Rectal smooth muscle tissue (tissue), 1 donor: Measurements from ENCODE around the gene CLTC.

ENCODE experiments used
- H3K27ac ChIP-seq: one replicate; pipeline ENCODE4 v1.7.0; 2013; ENCODE audit warnings: low read depth, low read length, inconsistent platforms
- H3K27me3 ChIP-seq: one replicate; pipeline ENCODE4 v1.7.0; 2013; ENCODE audit warnings: low read length; ENCODE audit not compliant: control insufficient read depth, insufficient read depth
- H3K36me3 ChIP-seq: one replicate; pipeline ENCODE4 v1.7.0; 2013; ENCODE audit warnings: low read length; ENCODE audit not compliant: control insufficient read depth, insufficient read depth
- H3K4me1 ChIP-seq: one replicate; pipeline ENCODE4 v1.7.0; 2013; ENCODE audit warnings: low read length; ENCODE audit not compliant: control insufficient read depth, insufficient read depth
- H3K4me3 ChIP-seq: one replicate; pipeline ENCODE4 v1.7.0; 2013; ENCODE audit warnings: low read length
- H3K9ac ChIP-seq: one replicate; pipeline ENCODE4 v1.7.0; 2013; ENCODE audit warnings: low read length

Gene CLTC

DNA sequence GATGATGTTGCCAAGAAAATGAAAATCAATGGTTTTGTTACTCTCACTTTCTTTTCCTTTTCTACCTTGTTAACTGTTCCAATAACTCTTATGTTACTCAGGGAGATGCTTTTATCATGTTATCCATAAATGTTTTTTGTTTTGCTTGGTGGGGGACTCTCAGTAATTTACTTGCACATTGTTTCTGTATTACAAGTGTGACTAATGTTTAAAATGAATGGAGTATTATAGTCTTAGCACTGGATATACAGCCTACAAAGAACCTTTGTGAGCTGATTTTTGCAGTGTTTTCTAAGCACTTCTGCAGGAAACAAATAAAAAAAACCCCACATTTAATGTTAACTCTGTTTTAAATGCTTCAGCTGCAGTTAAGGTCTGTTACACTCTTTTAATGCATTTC is 99.8 kb downstream of the CLTC start:
- Histone ChIP-seq H3K4me1 (peaks cover 3% of the 10 kb centered on the region), H3K36me3 (no peaks in the 10 kb centered on the region), H3K27ac (no peak overlapping the region), H3K27me3 (no peaks in the 10 kb centered on the region), H3K9ac (no peak overlapping the region), H3K4me3 (no peak overlapping the region)

- H3K36me3 ChIP-seq = no peaks in the 10 kb centered on the region
- H3K4me1 ChIP-seq = no peaks in the 10 kb centered on the region
- H3K4me3 ChIP-seq = no peak overlapping the region
- H3K27me3 ChIP-seq = no peaks in the 10 kb centered on the region
- H3K9ac ChIP-seq = no peak overlapping the region
- H3K27ac ChIP-seq = no peak overlapping the region
Observed at GRCh38 chr17:59722623-59723022, 102.9 kb downstream of the CLTC start.

DNA sequence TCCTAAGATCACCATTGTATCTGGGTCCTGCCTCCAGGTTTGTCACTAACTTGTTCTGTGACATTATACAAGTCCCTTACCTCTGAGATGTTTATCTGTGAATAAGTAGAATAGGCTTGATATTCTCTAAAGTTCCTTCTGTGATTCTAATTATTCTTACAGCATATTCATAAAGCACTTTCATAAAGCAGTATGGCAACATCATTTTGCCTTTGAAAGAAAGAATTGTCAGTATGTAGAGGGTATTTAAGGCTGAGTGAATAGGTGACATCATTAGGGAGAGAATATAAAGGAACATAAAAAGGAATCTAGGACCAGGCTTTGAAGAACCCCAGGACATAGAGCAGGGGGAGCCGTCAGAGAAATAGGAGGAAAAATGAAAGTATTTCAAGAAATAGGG is 103.3 kb downstream of the CLTC start:
- Histone ChIP-seq H3K4me1 (no peaks in the 10 kb centered on the region), H3K9ac (no peak overlapping the region), H3K27me3 (no peaks in the 10 kb centered on the region), H3K36me3 (no peaks in the 10 kb centered on the region), H3K27ac (no peak overlapping the region), H3K4me3 (no peak overlapping the region)

DNA sequence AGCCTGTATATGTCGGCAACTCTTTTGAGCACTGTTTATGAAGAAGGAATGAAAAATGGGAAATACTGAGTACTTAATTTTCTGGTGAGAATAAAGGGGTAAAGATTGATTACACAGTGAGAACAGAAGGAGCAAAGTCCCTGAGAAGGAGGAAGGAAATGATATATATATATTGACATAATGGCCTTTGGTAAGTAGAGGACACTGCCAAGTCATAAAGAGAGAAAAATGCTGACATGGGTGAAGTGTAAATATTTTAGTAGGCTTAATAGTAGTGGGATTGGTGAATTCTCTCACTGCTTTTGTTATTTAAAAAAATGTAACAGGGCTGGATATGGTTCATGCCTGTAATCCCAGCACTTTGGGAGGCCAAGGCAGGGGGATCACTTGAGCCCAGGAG is 103.9 kb downstream of the CLTC start:
- no peak overlapping the region for H3K9ac ChIP-seq
- H3K36me3 ChIP-seq = no peaks in the 10 kb centered on the region
- no peak overlapping the region for H3K4me3 ChIP-seq
- no peaks in the 10 kb centered on the region for H3K27me3 ChIP-seq
- no peak overlapping the region for H3K27ac ChIP-seq
- H3K4me1 ChIP-seq = no peaks in the 10 kb centered on the region

DNA sequence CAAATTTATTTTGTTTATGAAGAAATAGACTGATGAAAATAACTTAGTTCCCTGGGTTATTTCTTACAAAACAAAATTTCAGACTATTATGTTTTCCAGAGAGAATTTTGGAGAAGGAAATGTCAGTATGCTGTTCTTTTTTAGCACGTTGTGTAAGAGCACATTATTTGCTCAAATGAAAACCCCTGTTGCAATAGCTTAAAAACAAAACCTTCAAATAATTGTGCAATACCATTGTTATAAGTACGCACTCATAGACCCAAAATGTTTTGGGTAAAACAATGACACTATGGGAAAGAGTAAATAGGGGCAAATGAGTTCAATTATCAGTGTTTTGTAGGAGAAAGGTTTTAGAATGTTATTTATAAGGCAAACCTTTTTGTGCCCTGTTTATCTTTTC is 106.0 kb downstream of the CLTC start:
- H3K4me3 ChIP-seq = no peak overlapping the region

DNA sequence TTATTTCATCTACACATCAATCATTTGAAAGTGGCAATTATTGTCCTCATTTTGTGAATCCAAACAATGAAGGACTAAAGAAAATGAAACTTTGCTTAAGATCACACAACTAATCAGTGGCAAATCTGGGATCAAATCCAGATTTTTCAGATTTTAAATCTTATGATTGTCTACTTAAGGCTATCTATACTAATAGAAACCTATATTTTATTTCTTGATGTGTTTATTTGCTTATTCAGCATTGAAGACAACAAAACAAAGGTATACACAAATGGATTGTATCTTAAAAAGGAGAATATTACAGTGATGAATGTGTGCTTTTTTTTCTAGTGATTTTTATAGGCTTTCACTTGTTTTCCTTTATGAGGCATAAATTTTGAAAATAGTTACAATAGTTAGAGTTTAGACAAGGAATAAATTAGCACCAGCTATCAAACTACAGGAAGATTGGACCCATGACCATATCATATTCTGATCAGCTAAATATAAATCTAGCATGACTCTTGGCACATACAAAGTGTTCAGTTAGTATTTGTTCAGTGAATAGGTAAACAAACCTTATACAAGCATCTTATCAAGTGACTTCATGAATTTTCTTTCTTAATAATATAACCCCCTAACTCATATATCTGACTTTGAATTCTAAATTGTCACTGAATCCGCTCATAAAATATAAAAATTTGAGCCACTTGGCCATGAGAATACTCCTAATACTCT is 108.3 kb downstream of the CLTC start:
- no peak overlapping the region for H3K4me3 ChIP-seq
- no peak overlapping the region for H3K27ac ChIP-seq
- no peaks in the 10 kb centered on the region for H3K36me3 ChIP-seq
- H3K4me1 ChIP-seq = no peaks in the 10 kb centered on the region
- no peak overlapping the region for H3K9ac ChIP-seq
- H3K27me3 ChIP-seq = no peaks in the 10 kb centered on the region

More for the DNA sequence above, 106.0 kb downstream of the CLTC start:
- Histone ChIP-seq H3K36me3 (no peaks in the 10 kb centered on the region), H3K9ac (no peak overlapping the region), H3K4me1 (no peaks in the 10 kb centered on the region), H3K27ac (no peak overlapping the region), H3K27me3 (no peaks in the 10 kb centered on the region)

DNA sequence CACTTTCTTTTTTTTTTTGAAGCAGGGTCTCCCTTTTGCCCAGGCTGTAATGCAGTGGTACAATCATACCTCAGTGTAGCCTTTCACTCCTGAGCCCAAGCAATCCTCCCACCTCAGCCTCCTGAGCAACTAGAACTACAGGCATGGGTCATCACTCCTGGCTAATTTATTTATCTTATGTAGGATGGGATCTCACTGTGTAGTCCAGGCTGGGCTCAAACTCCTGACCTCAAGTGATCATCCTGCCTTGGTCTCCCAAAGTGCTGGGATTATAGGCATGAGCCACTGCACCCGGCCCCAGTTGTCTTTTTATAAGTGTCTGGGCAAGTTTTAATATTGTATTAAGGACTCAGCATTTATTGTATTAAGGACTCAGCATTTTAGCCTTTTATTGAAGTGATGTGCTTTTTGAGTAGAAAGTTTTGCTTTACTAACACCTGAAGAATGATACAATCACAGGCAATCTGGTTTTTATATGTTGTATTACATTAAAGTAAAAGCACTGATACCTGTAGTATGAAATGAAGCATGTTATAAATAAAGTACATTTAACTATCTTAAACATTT is 110.7 kb downstream of the CLTC start:
- Histone ChIP-seq H3K27ac (no peak overlapping the region), H3K9ac (no peak overlapping the region), H3K4me1 (no peaks in the 10 kb centered on the region), H3K4me3 (no peak overlapping the region), H3K27me3 (no peaks in the 10 kb centered on the region), H3K36me3 (no peaks in the 10 kb centered on the region)

DNA sequence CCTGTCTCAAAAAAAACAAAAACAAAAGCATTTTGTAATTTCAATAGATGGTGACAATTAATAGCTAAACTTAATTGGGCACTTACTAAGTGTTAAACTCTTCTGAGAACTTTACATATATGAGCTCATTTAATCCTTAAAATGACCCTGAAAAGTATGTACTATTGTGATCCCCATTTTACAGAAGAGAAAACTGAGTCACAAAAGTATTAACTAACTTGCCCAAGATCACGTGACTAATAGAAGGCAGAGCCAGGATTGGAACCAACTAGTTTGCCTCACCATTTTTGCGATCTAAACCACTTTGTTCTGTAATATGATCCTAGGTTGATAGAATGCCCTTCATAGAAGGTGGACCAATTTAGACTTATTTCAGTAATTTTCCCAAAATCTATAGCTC is 114.0 kb downstream of the CLTC start:
- Histone ChIP-seq H3K4me3 (no peak overlapping the region), H3K36me3 (no peaks in the 10 kb centered on the region), H3K27me3 (no peaks in the 10 kb centered on the region), H3K4me1 (no peaks in the 10 kb centered on the region), H3K9ac (no peak overlapping the region), H3K27ac (no peak overlapping the region)

- Histone ChIP-seq H3K27me3 (no peaks in the 10 kb centered on the region), H3K36me3 (no peaks in the 10 kb centered on the region), H3K4me1 (no peaks in the 10 kb centered on the region), H3K9ac (no peak overlapping the region), H3K4me3 (no peak overlapping the region), H3K27ac (no peak overlapping the region)
Observed at GRCh38 chr17:59734226-59734625, 114.5 kb downstream of the CLTC start.

GRCh38 chr17:59737324-59737723 is 117.6 kb downstream of the CLTC start:
- H3K4me1 ChIP-seq = no peaks in the 10 kb centered on the region
- no peaks in the 10 kb centered on the region for H3K36me3 ChIP-seq

GRCh38 chr17:59743842-59744241 is 124.1 kb downstream of the CLTC start:
- Histone ChIP-seq H3K4me3 (no peak overlapping the region), H3K36me3 (no peaks in the 10 kb centered on the region), H3K9ac (no peak overlapping the region), H3K27ac (no peak overlapping the region), H3K27me3 (no peaks in the 10 kb centered on the region), H3K4me1 (no peaks in the 10 kb centered on the region)

More at GRCh38 chr17:59737324-59737723, 117.6 kb downstream of the CLTC start:
- H3K27me3 ChIP-seq = no peaks in the 10 kb centered on the region
- no peak overlapping the region for H3K27ac ChIP-seq
- no peak overlapping the region for H3K4me3 ChIP-seq
- no peak overlapping the region for H3K9ac ChIP-seq

DNA sequence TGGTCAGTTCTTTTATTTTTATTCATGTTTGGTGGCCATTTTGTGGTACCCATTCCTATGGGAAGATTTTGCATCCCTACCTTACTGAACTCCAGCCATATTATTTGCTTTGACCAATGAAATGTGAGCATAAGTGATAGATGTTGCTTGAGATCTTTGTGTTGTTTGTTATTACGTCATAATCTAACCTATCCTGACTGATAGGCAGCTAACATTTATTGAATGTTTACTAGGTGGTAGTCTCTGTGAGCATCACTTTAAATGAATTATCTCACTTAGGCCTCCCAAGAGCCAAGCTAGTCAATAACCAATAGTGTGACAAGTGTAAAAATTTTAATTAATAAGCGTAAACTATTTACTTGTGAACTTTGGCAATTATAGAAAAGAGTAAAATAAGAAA is 125.3 kb downstream of the CLTC start:
- H3K4me3 ChIP-seq = no peak overlapping the region
- H3K4me1 ChIP-seq = no peaks in the 10 kb centered on the region
- H3K36me3 ChIP-seq = no peaks in the 10 kb centered on the region
- no peak overlapping the region for H3K27ac ChIP-seq
- no peak overlapping the region for H3K9ac ChIP-seq
- no peaks in the 10 kb centered on the region for H3K27me3 ChIP-seq
